HCT116 (cell line): ENCODE data around the gene CRHBP.

Source experiments
- CTCF ChIP-seq, 3 experiments: fragments of 200-600 bp in 1 of 3; sonication (generic) in 1 of 3; IDR thresholded peaks in 2 of 3; conservative IDR thresholded peaks in 1 of 3; 2 replicates each; pipeline ENCODE4 v1.5.1; 2012 to 2017; ENCODE audit warnings: low read depth in 2 of 3, low read length in 2 of 3, antibody characterized with exemption in 1 of 3, borderline replicate concordance in 1 of 3, control low read depth in 1 of 3, mild to moderate bottlenecking in 1 of 3, mixed read lengths in 1 of 3, mixed run types in 1 of 3, moderate library complexity in 1 of 3; ENCODE audit not compliant: insufficient read depth in 1 of 3
- EGR1 ChIP-seq: IDR thresholded peaks from 2 replicates; pipeline ENCODE4 v1.6.1; 2012; ENCODE audit warnings: low read depth
- EZH2phosphoT487 ChIP-seq: fragments of 200-600 bp; IDR thresholded peaks from 2 replicates; pipeline ENCODE4 v1.6.1; 2018; ENCODE audit warnings: antibody characterized with exemption, borderline replicate concordance
- MAX ChIP-seq: IDR thresholded peaks from 2 replicates; pipeline ENCODE4 v1.6.1; 2012
- POLR2A ChIP-seq: IDR thresholded peaks from 2 replicates; pipeline ENCODE4 v1.7.0; 2011; ENCODE audit warnings: borderline replicate concordance; ENCODE audit not compliant: insufficient read depth, insufficient read length; ENCODE audit errors: extremely low read depth
- POLR2AphosphoS5 ChIP-seq: IDR thresholded peaks from 2 replicates; pipeline ENCODE4 v1.6.1; 2011; ENCODE audit warnings: mild to moderate bottlenecking, low read depth, low read length, moderate library complexity
- RAD21 ChIP-seq: IDR thresholded peaks from 2 replicates; pipeline ENCODE4 v1.6.1; 2012; ENCODE audit warnings: low read depth, mild to moderate bottlenecking
- SIN3A ChIP-seq: IDR thresholded peaks from 2 replicates; pipeline ENCODE4 v1.6.1; 2012; ENCODE audit warnings: low read depth
- SP1 ChIP-seq: IDR thresholded peaks from 2 replicates; pipeline ENCODE4 v1.6.1; 2012; ENCODE audit warnings: low read depth
- SRF ChIP-seq: IDR thresholded peaks from 2 replicates; pipeline ENCODE4 v1.6.1; 2012; ENCODE audit warnings: low read depth
- YY1 ChIP-seq: IDR thresholded peaks from 2 replicates; pipeline ENCODE4 v1.6.1; 2011; ENCODE audit warnings: low read length, low read depth, moderate library complexity, mild to moderate bottlenecking; ENCODE audit not compliant: insufficient replicate concordance; ENCODE audit errors: extremely low read depth
- ZBTB33 ChIP-seq: IDR thresholded peaks from 2 replicates; pipeline ENCODE4 v1.6.1; 2011; ENCODE audit warnings: mild to moderate bottlenecking, low read length, moderate library complexity; ENCODE audit not compliant: insufficient replicate concordance; ENCODE audit errors: extremely low read depth
- ZFX ChIP-seq: fragments of 450-650 bp; IDR thresholded peaks from 2 replicates; pipeline ENCODE4 v1.6.1; 2017
- ZNF274 ChIP-seq: fragments of 200-500 bp; sonication (Bioruptor generic); IDR thresholded peaks from 2 replicates; pipeline ENCODE4 v1.6.1; 2014; ENCODE audit warnings: mild to moderate bottlenecking, low read depth, low read length, inconsistent platforms

- TF ChIP-seq ZBTB33, result no peak
- no peak for TF ChIP-seq MAX
- no peak for TF ChIP-seq CTCF (IDR thresholded peaks at IDR 0.05 in 2 of 3, conservative IDR thresholded peaks at IDR 0.05 in 1 of 3; ENCODE audit: borderline replicate concordance in 1 of 3, insufficient read depth in 1 of 3, low read depth in 2 of 3, low read length in 2 of 3)
- no peak for TF ChIP-seq SIN3A
- no peak for TF ChIP-seq RAD21
- no peak for TF ChIP-seq SP1
- TF ChIP-seq POLR2A, result no peak
- no peak for TF ChIP-seq EGR1
- no peak for TF ChIP-seq ZNF274
- no peak for TF ChIP-seq SRF
- no peak for TF ChIP-seq EZH2phosphoT487
- no peak for TF ChIP-seq POLR2AphosphoS5
- TF ChIP-seq ZFX, result no peak
- no peak for TF ChIP-seq YY1
These were observed 27.8 kb downstream of the CRHBP start for GRCh38 chr5:76980518-76981144.
